ENCODE measurements around the gene TSPAN15.

The TSPAN15 gene

GRCh38 chr10:69406816-69407580, 44.3 kb upstream of the TSPAN15 start:
- no peak for TF ChIP-seq CTCF (IDR thresholded peaks at IDR 0.05; ENCODE audit: extremely low read depth, missing control alignments)
- no peak for DNase-seq (ENCODE audit: low spot score)

GRCh38 chr10:69407621-69408301, 43.5 kb upstream of the TSPAN15 start:
- DNase-seq (ENCODE audit: low spot score): peak; percentile 50
- TF ChIP-seq CTCF (IDR thresholded peaks at IDR 0.05; ENCODE audit: extremely low read depth, missing control alignments): no peak

- peak; percentile 62 for TF ChIP-seq CTCF (IDR thresholded peaks at IDR 0.05; ENCODE audit: extremely low read depth, missing control alignments)
- peak; percentile 97 for DNase-seq (ENCODE audit: low spot score)
Observed at GRCh38 chr10:69408318-69409175, 42.7 kb upstream of the TSPAN15 start.

- DNase-seq (ENCODE audit: low spot score): no peak
- no peak for TF ChIP-seq CTCF (IDR thresholded peaks at IDR 0.05; ENCODE audit: extremely low read depth, missing control alignments)
Observed at GRCh38 chr10:69409176-69409495, 42.1 kb upstream of the TSPAN15 start.

GRCh38 chr10:69409968-69410367, 41.3 kb upstream of the TSPAN15 start:
- TF ChIP-seq CTCF (IDR thresholded peaks at IDR 0.05; ENCODE audit: extremely low read depth, missing control alignments): no peak
- DNase-seq (ENCODE audit: low spot score): peak; percentile 61

- TF ChIP-seq CTCF (IDR thresholded peaks at IDR 0.05; ENCODE audit: extremely low read depth, missing control alignments): no peak
- no peak for DNase-seq (ENCODE audit: low spot score)
Observed at GRCh38 chr10:69410487-69410886, 40.8 kb upstream of the TSPAN15 start.

- TF ChIP-seq CTCF (IDR thresholded peaks at IDR 0.05; ENCODE audit: extremely low read depth, missing control alignments): no peak
- DNase-seq (ENCODE audit: low spot score): no peak
Observed at GRCh38 chr10:69411476-69411875, 39.8 kb upstream of the TSPAN15 start.
